GM19372 (cell line): ENCODE results near the gene PEX14.

ENCODE experiments used
- ATAC-seq: cut with Tn5 transposase; IDR thresholded peaks from one replicate; pipeline ENCODE4 v1.9.1; 2021; ENCODE audit warnings: mild to moderate bottlenecking, low read depth, moderate library complexity; ENCODE audit not compliant: unreplicated experiment

PEX14 gene

DNA sequence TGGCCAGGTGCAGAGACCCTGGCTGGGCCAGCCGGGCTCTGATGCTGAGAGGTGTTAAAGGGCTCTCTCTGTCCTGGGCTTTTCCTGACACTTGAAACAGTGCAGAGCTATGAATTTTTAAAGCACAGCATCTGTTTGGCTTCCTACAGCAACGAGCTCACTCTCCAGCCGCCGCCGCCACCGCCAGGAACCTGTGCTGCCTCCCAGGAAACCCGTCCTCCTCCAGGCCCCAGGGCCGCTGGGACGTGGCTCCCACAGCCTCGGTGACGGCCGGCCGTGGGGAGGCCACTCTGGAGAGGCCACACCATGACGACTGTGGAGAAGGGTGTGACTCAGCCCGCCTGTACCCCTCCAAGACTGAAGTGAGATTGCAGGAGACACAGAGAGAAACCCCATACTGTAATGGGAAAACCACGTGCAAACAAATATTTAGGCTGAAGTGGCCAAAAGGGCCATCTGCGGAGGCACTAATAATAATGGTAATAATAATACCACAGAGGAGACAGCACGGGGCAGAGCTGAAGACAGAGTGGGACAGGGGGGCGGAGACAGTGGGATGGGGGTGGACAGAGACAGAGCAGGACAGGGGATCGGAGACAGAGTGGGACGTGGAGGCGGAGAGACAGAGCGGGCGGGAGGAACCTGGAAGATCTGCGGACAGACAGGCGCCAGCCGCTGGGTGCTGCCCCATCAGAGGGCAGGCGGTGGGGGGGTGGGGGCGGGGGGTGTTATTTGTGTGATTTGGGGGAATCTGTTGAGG lies 182.5 kb downstream of the PEX14 start:
- ATAC-seq, result no peak

DNA sequence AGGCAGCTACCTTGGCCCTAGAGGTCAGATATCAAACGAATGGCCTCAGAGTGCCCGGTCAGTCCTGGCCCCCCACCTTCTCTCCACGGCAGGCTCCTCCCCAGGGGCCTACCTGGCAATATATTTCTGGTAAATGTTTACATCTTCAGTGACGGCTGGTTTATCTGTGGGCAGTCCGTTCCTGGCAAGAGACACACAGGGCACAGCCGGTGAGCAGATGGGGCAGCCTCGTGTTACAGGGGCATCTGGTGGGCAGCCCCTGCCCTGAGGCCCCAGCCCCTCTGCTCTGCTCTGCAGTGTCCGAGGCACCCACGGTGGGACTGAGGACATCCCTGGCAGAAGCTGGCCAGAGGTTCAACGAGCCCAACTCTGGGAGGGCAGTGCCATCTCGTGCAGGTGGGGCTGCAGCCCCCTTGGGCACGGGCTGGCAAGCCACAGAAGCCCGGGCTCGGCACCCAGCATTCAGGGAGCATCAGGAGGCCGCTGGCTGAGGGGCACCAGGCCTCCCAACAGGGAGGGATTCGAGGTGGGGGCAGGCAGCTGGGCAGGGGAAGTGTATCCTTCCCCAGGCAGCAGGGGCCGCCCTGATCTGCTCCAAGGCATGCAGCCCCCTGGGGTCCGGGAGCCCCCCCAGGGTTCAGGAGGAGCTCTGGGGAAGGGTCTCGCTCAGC lies 183.8 kb downstream of the PEX14 start:
- ATAC-seq, result no peak

DNA sequence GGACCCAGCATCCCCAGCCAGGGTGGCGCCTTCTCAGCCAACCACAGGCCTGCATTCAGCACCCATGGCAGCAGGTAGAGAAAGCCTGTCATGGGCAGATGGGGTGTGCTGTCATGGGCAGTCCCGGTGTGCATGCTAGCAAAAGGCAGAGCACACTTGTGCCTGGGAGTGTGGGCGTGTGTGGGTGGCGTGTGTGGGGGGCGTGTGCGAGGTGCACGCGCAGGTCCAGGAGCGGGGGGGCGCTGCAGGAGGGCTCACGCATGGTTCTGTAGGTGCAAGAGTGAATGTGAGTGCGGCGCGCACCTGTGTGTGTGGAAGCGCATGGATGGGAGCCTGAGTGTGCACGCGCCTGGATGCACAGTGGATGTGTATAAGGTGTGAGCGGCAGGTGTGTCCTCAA lies 184.5 kb downstream of the PEX14 start:
- no peak for ATAC-seq

GRCh38 chr1:10659646-10660540 lies 185.1 kb downstream of the PEX14 start:
- no peak for ATAC-seq

DNA sequence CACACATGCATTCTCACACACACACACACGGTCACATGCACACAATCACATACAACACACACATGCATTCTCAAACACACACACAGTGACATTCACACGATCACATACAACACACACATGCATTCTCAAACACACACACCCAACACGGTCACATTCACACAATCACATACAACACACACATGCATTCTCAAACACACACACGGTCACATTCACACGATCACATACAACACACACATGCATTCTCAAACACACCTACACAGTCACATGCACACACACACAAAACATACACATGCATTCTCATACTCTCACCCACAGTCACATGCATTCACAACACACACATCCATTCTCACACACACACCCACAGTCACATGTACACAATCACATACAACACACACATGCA lies 186.7 kb downstream of the PEX14 start:
- no peak for ATAC-seq

DNA sequence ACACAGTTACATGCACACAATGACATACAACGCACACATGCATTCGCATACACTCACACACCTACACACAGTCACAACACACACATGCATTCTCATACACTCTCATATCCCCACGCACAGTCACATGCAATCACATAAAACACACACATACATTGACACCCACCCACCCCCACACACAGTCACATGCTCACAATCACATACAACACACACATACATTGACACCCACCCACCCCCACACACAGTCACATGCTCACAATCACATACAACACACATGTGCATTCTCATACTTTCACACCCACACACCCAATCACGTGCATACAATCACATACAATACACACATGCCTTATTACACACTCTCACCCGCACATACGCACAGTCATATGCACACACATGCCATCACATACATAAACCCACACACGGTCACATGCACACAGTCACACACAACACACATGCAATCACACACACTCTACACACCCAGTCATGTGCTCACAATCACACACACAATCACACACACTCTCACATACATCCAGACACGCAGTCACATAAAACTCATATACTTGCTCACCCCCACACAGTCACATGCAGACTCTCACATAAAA lies 187.4 kb downstream of the PEX14 start:
- no peak for ATAC-seq

DNA sequence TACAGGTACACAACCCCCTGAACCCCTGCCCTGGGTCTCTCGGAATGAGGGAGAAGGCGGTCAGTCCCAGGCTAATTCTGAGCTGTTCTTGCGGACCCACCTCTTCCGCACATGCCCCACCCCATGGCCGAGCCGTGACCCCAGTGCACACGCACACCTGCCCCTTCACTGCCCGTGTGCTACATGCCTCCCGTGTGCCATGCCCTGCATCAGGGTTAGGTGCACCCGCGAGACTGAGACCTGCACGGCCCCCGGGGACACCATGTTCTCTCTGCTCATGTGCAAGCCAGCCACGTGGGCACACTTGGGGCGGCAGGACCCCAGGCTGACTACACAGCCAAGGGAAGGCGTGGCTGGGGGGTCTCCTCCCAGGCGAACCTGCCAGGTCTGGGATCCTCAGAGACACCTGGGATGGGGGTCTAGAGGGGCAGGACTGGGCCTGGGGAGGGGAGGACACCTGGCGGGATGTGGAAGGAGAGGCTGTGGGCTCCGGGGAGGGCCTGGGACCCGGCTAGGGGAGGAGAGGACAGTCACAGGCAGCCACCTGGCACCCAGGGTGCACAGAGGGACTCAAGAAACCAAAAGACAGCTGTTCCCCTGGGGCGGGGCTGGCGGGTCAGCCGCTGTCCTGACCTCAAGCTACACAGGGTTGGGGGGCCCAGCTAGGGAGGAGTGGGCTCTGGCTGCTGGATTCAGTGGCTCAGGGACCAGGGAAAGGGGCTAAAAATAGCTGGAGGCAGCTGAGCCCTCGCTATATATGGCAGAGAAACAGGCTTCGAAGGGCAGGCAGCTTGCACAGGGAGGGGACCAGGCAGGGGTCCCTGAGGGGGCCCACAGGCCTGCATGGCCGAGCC lies 188.3 kb downstream of the PEX14 start:
- no peak for ATAC-seq

DNA sequence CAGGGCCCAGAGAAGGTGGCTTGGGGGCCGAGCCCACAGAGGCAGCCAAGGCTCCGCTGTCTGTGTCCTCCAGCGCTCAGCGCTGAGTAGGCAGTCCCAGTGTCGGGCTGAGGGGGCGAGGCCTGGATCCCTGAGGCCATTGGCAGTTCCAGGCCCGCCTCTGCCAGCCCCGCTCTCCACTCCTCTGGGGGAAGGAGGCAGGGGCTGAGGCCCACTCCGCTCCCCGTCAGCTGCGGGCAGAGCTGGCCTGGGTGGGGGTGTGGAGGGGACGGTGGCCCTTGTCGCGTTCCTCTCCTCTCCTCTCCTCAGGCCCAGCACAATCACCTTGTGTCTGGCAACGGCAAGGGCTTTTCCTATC lies 188.9 kb downstream of the PEX14 start:
- ATAC-seq, result no peak

- ATAC-seq, result no peak
These were observed 189.5 kb downstream of the PEX14 start for GRCh38 chr1:10664251-10664650.

GRCh38 chr1:10665226-10665625 lies 190.5 kb downstream of the PEX14 start:
- no peak for ATAC-seq

- no peak for ATAC-seq
These were observed 191.4 kb downstream of the PEX14 start for GRCh38 chr1:10665930-10666850.

DNA sequence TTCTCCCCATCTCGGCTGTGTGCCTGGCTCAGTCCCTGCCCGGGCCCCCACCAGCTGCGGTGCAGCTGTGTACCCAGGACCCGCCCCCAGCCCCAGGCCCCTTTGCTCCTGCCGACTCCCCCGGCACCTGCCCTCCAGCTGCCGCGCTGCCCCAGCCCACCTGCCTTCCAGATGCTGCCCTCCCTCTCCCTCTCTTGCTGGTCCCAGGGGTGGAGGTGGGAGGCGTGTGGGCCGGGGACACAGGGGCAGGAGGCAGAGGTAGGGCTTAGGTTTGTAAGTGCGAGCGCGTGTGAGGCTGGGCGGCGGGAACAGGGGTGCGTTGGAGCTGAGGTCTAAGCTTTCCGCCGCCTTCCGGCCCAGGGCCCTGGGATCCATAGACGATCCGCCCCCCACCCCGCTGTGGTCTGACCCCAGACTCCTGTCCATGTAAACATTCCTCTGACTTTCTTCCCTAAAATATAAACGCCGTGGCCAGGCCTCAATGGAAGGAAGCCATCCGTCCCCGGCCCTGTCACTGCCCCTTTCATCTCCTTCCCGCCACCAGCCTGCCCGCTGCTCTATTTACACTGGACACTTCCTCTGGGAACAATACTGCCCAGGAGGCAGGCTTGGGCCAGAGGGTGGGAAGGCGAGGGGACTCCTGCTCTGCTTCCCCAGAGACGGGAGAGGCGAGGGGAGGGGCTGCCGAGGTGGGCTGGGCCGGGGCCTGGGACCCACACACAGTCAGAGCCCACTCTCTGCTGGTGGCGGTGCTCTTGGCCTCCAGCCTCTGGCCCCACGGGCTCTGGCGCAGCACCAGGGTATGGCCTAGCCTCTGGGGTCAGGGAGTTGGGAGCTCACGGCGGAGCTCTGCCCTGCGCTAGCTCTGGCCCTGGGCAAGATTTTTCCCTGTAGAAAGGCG lies 193.4 kb downstream of the PEX14 start:
- ATAC-seq, result no peak

- ATAC-seq, result no peak
These were observed 194.8 kb downstream of the PEX14 start for GRCh38 chr1:10669570-10669969.

GRCh38 chr1:10670190-10670589 lies 195.4 kb downstream of the PEX14 start:
- no peak for ATAC-seq

DNA sequence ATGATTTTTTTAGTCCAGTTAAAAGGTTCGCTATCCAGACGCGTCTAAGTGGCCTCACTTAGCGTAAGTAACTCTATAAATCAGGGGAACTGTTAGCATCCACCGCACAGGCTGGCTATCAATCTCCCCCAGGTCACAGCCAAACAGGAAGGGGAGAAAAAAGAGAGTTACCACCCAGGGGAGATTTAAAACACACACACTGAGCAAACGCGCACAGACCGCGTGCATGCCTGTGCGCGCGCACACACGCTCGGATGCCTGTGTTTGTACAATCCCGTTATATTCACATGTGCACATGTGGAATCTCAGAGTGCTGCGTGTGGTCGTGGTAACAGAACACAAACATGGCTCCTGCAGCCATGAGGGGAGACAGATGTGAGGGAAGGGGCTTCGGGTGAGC lies 196.3 kb downstream of the PEX14 start:
- no peak for ATAC-seq

DNA sequence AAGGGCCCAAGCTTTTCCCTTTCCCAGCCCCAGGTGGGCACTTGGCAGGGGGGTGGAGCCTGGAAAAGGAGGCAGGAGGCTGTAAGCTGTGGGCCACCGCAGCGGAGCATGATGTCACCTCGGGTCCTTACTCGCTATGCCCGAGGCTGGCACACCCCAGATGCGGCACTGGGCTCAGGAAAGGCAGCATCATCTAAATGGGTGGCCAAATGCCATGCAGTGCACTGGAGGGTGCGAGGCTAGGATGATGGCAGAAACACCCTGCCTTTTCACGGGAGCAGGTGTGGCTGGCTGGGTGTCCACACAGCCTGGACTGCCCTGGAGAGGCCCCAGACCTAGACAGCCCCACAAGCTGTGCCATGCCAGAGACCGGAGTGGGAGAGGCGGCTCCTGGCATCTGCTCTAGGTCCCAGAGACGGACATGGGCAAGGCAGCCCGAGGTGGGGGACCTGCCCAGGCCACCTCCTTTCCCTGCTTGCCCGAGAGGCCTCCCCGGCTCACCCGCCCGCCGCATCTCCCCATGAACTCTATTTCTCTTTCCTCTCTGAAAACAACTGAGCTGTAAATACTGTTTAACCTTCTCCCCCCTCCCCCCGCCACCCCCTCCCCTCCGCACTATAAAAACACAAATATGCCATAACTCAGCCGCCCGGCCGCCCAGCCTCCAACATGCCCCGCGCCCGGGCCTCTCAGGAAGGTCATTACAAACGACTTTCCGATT lies 197.0 kb downstream of the PEX14 start:
- ATAC-seq, result no peak

DNA sequence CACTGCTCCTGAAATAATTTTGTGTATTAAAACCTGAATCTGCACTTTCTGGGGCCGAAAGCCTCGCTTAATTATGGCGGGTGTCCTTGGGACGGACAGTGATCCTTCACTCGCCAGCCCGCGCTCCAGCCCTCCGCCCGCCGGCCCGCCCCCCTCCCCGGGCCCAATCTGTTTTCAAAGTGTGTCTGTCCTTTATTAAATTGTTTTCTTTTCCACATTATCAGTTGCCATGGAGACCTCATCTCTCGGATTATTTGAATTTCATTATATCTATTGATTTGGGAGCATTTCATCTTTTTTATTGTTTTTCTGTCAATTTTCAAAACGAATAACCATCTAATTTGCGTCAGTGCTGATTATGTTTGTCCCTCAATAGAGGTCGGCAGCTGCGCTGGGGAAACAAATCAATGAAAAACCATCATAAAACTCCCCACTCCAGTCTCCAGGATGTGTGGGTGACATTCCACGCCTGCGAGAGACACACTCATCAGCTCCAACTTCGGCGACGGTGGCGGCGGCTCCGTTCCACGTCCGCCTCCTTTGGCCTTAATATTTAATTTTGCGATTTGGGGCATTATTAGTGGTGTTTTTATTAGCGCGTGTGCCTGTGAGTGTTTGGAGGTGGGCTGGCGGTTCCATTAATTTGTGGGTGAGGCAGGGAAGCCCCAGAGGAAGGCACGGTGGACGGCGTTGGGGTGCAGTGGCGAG lies 197.7 kb downstream of the PEX14 start:
- no peak for ATAC-seq
